ENCODE measurements around the gene CPED1.

- TF ChIP-seq CTCF (IDR thresholded peaks at IDR 0.05), result no peak
- TF ChIP-seq POLR2A (IDR thresholded peaks at IDR 0.05), result no peak
These were observed 9.5 kb downstream of the CPED1 start for GRCh38 chr7:120997882-120998474.
